ENCODE measurements around the gene AGBL4. TPM values are rescaled to one million over a fixed set of nuclear protein-coding genes. Genes with fewer than 3 reads are reported as not detected.
"Not testable (repeated sequence)": the region's sequence is repeated elsewhere in the genome, so short reads cannot be mapped to it uniquely, and the experiment has no call there.

AGBL4 gene
- total RNA-seq, 1 donor from 2014 or later, result not detected

DNA sequence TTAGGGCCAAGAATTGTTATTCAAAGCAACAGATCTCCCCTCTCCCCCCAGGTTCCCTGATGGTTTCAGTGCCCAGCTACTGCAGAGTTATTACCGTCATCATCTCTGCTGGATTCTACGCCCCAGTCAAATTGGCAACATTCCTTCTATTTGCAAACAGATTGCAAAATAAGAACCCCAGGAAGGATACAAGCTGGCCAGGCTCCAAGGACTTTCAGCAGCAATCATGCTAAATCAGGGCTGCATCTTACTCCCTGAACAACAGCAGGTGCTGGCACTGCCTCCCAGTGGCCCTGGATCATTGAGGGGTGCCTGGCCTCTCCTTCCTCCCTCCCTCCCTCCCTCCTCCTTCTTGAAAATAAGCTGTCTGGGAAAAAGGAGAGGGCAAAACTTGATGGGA is 725.5 kb downstream of the AGBL4 start:
- Histone ChIP-seq H3K4me3 (no peak overlapping the region), H3K36me3 (no peaks in the 10 kb centered on the region), H3K9me3 (no peaks in the 10 kb centered on the region), H3K4me1 (no peaks in the 10 kb centered on the region), H3K27me3 (no peaks in the 10 kb centered on the region), H3K27ac (no peak overlapping the region)
- TF ChIP-seq, protein P1, sequence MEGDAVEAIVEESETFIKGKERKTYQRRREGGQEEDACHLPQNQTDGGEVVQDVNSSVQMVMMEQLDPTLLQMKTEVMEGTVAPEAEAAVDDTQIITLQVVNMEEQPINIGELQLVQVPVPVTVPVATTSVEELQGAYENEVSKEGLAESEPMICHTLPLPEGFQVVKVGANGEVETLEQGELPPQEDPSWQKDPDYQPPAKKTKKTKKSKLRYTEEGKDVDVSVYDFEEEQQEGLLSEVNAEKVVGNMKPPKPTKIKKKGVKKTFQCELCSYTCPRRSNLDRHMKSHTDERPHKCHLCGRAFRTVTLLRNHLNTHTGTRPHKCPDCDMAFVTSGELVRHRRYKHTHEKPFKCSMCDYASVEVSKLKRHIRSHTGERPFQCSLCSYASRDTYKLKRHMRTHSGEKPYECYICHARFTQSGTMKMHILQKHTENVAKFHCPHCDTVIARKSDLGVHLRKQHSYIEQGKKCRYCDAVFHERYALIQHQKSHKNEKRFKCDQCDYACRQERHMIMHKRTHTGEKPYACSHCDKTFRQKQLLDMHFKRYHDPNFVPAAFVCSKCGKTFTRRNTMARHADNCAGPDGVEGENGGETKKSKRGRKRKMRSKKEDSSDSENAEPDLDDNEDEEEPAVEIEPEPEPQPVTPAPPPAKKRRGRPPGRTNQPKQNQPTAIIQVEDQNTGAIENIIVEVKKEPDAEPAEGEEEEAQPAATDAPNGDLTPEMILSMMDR (IDR thresholded peaks at IDR 0.05), result no peak
- DNase-seq (ENCODE audit: low spot score in 2 of 2), result no peak
- intact Hi-C loops (cut with DNase I), result no loop called here

DNA sequence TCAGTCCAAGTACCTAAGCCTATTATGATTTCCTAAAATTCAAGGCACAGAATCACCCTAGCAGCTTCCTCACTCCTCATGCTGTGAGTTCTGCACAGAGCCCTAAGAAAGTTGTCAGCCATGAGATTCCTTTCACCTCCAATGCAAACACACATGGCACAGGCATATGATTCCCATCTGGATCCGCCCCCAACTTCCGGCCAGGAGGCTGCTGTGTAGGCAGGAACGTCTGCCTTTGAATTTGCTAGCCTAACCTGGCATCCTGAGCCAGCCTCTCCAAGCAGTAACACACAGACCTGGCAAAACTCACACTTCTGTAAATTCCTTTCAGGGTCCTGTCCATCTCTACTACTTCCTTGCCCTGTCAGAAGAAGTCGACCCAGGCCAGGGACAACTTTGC is 726.0 kb downstream of the AGBL4 start:
- Histone ChIP-seq H3K4me1 (no peaks in the 10 kb centered on the region), H3K27me3 (no peaks in the 10 kb centered on the region), H3K27ac (no peak overlapping the region), H3K4me3 (no peak overlapping the region), H3K9me3 (no peaks in the 10 kb centered on the region), H3K36me3 (no peaks in the 10 kb centered on the region)
- intact Hi-C loops (cut with DNase I), result no loop called here
- TF ChIP-seq, protein P1 (IDR thresholded peaks at IDR 0.05), result no peak
- no peak for DNase-seq (ENCODE audit: low spot score in 2 of 2)

DNA sequence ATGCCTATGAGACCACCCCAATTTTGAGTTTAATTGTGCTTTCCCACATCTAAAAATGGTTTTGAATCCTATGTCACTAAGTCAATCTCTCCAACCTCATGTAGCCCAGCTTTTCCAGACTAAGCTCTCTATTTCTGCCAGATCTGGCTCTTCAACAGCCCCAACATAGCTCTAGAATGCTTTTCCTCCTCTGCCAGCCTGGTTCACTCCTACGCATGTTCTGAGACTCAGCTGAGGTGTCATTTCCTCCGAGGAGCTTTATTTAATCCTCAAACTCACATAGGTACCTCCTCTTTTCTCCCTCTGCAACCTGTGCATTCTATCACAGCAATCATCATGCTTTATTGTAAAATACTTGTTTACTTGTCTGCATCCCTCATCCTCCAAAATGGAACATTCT is 729.2 kb downstream of the AGBL4 start:
- no peak overlapping the region for H3K4me3 ChIP-seq
- no peak for DNase-seq (ENCODE audit: low spot score in 2 of 2)
- intact Hi-C loops (cut with DNase I), result no loop called here
- TF ChIP-seq, protein P1 (IDR thresholded peaks at IDR 0.05), result no peak
- H3K27me3 ChIP-seq, result no peaks in the 10 kb centered on the region
- no peaks in the 10 kb centered on the region for H3K9me3 ChIP-seq
- no peaks in the 10 kb centered on the region for H3K36me3 ChIP-seq
- no peaks in the 10 kb centered on the region for H3K4me1 ChIP-seq
- no peak overlapping the region for H3K27ac ChIP-seq

DNA sequence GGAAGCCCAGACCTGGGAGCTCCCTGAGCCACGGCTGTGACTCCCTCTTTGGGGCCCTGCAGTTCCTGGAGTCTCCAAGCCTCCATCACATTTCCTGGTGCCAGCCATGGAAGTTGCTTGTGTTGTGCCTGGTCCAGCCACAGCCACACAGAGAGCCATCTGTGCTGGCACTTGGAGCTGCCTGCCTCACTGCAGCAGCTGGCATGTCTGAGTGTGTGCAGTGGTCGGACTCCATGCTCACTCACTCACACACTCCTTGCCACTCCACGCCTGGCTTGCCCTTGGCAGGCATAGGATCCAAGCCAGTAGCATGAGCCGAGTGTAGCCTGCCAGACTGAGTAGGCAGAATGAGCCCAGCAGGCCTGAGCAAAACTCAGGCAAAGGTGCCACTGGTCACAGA is 730.7 kb downstream of the AGBL4 start:
- TF ChIP-seq, protein P1 (IDR thresholded peaks at IDR 0.05), result no peak
- Histone ChIP-seq H3K27ac (no peak overlapping the region), H3K36me3 (no peaks in the 10 kb centered on the region), H3K9me3 (no peaks in the 10 kb centered on the region), H3K4me3 (no peak overlapping the region), H3K4me1 (no peaks in the 10 kb centered on the region), H3K27me3 (no peaks in the 10 kb centered on the region)
- no peak for DNase-seq (ENCODE audit: low spot score in 2 of 2)
- intact Hi-C loops (cut with DNase I), result no loop called here

DNA sequence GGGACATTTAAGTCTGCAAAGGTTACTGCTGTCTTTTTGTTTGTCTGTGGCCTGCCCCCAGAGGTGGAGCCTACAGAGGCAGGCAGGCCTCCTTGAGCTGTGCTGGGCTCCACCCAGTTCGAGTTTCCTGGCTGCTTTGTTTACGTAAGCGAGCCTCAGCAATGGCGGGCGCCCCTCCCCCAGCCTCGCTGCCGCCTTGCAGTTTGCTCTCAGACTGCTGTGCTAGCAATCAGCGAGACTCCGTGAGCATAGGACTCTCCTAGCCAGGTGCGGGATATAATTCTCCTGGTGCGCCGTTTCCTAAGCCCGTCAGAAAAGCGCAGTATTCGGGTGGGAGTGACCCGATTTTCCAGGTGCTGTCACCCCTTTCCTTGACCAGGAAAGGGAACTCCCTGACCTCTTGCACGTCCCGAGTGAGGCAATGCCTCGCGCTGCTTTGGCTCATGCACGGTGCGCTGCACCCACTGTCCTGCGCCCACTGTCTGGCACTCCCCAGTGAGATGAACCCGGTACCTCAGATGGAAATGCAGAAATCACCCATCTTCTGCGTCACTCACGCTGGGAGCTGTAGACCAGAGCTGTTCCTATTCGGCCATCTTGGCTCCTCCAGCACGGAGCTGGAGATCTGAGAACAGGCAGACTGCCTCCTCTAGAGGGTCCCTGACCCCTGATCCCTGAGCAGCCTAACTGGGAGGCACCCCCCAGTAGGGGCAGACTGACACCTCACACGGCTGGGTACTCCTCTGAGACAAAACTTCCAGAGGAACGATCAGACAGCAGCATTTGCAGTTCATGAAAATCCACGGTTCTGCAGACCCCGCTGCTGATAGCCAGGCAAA is 766.3 kb downstream of the AGBL4 start:
- H3K27ac ChIP-seq; H3K36me3 ChIP-seq; H3K9me3 ChIP-seq; DNase-seq (ENCODE audit: low spot score in 2 of 2); H3K4me1 ChIP-seq; H3K4me3 ChIP-seq; intact Hi-C loops (cut with DNase I); H3K27me3 ChIP-seq: not testable (repeated sequence)

DNA sequence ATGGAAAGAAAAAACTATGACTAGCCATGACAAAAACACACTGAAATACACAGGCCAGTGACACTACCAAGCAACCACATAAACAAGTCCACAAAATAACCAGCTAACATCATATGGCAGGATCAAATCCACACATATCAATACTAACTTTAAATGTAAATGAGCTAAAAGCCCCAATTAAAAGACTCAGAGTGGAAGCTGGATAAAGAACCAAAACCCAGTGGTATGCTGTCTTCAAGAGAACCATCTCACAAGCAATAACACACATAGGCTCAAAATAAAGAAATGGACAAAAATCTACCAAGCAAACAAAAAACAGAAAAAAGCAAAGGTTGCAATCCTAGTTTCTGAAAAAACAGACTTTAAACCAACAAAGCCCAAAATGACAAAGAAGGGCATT is 770.8 kb downstream of the AGBL4 start:
- H3K27me3 ChIP-seq, result no peaks in the 10 kb centered on the region
- H3K27ac ChIP-seq, result no peak overlapping the region
- intact Hi-C loops (cut with DNase I), result no loop called here

More for the DNA sequence above, 770.8 kb downstream of the AGBL4 start:
- TF ChIP-seq, protein P1 (IDR thresholded peaks at IDR 0.05), result no peak
- H3K36me3 ChIP-seq, result no peaks in the 10 kb centered on the region
- DNase-seq (ENCODE audit: low spot score in 2 of 2), result no peak
- no peak overlapping the region for H3K4me3 ChIP-seq
- no peaks in the 10 kb centered on the region for H3K4me1 ChIP-seq
- no peaks in the 10 kb centered on the region for H3K9me3 ChIP-seq
